Measurements from ENCODE around the gene SH3RF3. TPM values are rescaled to one million over a fixed set of nuclear protein-coding genes. Genes with fewer than 3 reads are reported as not detected.

SH3RF3 gene
- total and polyA plus RNA-seq, 2 of the 13 experiments (the other 11 are each of a cell fraction or from before 2014, with no cell fraction given), result 0.04 TPM; not detected in 1

- BruUV-seq (replicated peaks), result no TSS peak
- DNase-seq (ENCODE audit: low spot score), result no peak
- 7% methylated on average over 3 of the region's 6 CpGs for WGBS (ENCODE audit: low lambda C conversion rate)
- Histone ChIP-seq H3K9ac (ENCODE audit: insufficient read depth, low read depth, low read length) (no peak overlapping the region), H3K27ac (ENCODE audit: extremely low read length, insufficient read depth, low read length) (no peak overlapping the region), H3K36me3 (replicated peaks in 1 of 2; ENCODE audit: control insufficient read depth in 1 of 2, insufficient read depth in 2 of 2, low read length in 2 of 2) (no peaks in the 10 kb centered on the region), H2AFZ (ENCODE audit: low read length) (no peak overlapping the region), H3K9me3 (ENCODE audit: low read length) (no peaks in the 10 kb centered on the region), H3K4me3 (replicated peaks in 1 of 3; ENCODE audit: insufficient read depth in 1 of 3, low read depth in 2 of 3, low read length in 3 of 3) (no peak overlapping the region), H4K20me1 (ENCODE audit: insufficient read depth, low read length) (no peaks in the 10 kb centered on the region), H3K4me2 (ENCODE audit: low read depth, low read length) (no peak overlapping the region), H3K27me3 (ENCODE audit: control insufficient read depth in 1 of 2, insufficient read depth in 2 of 2, low read length in 2 of 2) (peaks cover 0 to 2% of the 10 kb centered on the region in 2 experiments; a peak in 2 of 5 replicates), H3K4me1 (ENCODE audit: insufficient read depth, low read length) (no peaks in the 10 kb centered on the region), H3K79me2 (ENCODE audit: insufficient read depth, low read length) (no peaks in the 10 kb centered on the region)
- POLR2A ChIA-PET, result no interaction called here
- in situ Hi-C loops (cut with HindIII; ENCODE audit: extremely low pct_ligation_motif_present, low pct_unique_long_range_greater_than_20kb) (no loop called here), intact Hi-C loops (cut with micrococcal nuclease; ENCODE audit: unreplicated experiment) (no loop called here)
- CTCF ChIA-PET (ENCODE audit: low intra/inter-chr PET ratio, low total read pairs), result no interaction called here
- no peak for TF ChIP-seq ZNF138 (CRISPR knock-in tag; IDR thresholded peaks at IDR 0.05; ENCODE audit: low read depth)
- no peak for TF ChIP-seq NR0B2 (CRISPR knock-in tag; IDR thresholded peaks at IDR 0.05)
- TF ChIP-seq ELF1 (CRISPR knock-in tag; IDR thresholded peaks at IDR 0.05), result no peak
- no peak for TF ChIP-seq PBX3 (CRISPR knock-in tag; IDR thresholded peaks at IDR 0.05; ENCODE audit: borderline replicate concordance)
- no peak for TF ChIP-seq NFE2 (CRISPR knock-in tag; IDR thresholded peaks at IDR 0.05)
- no peak for TF ChIP-seq ARNT (IDR thresholded peaks at IDR 0.05)
- FAIRE-seq, result no peak
- ATAC-seq, result no peak
Observed at GRCh38 chr2:109451671-109452070, 322.7 kb downstream of the SH3RF3 start.
